ENCODE measurements around the gene LIMK2. TPM values are rescaled to one million over a fixed set of nuclear protein-coding genes. Genes with fewer than 3 reads are reported as not detected.

Gene LIMK2
- total RNA-seq, 4 donors from 2014 or later = 50.0 to 67.2 (median 56.9) TPM

GRCh38 chr22:31206896-31207687, 5.0 kb upstream of the LIMK2 start:
- Histone ChIP-seq H3K4me1 (peaks cover 0 to 16% (median 7%) of the 10 kb centered on the region in 4 donors), H3K36me3 (peaks cover 0 to 55% (median 0%) of the 10 kb centered on the region in 3 donors), H3K4me3 (no peak overlapping the region), H3K9me3 (no peaks in the 10 kb centered on the region), H3K27ac (peak overlapping the region in 1 of 4 donors; percentile 3), H3K27me3 (no peaks in the 10 kb centered on the region)
- no peak for DNase-seq (ENCODE audit: low spot score in 2 of 2)
- WGBS, 2 donors = 70 to 84% methylated on average over 8 of the region's 8 CpGs
- TF ChIP-seq POLR2A (IDR thresholded peaks at IDR 0.05) = no peak
- TF ChIP-seq EP300 (IDR thresholded peaks at IDR 0.05) = no peak
- no peak for TF ChIP-seq CTCF (IDR thresholded peaks at IDR 0.05)

- Histone ChIP-seq H3K27ac (peak overlapping the region in 3 of 4 donors; percentile 77 to 90 (median 80)), H3K9me3 (no peaks in the 10 kb centered on the region), H3K36me3 (peaks cover 0 to 19% (median 0%) of the 10 kb centered on the region in 3 donors), H3K4me3 (no peak overlapping the region), H3K4me1 (peaks cover 0 to 47% (median 23%) of the 10 kb centered on the region in 4 donors), H3K27me3 (no peaks in the 10 kb centered on the region)
- DNase-seq (ENCODE audit: low spot score in 2 of 2) = peak in 1 of 2 donors; percentile 22
- 59 to 70% methylated on average over 8 of the region's 8 CpGs for WGBS, 2 donors
- TF ChIP-seq EP300 (IDR thresholded peaks at IDR 0.05) (peak in 1 of 2 donors; percentile 44), POLR2A (IDR thresholded peaks at IDR 0.05) (no peak)
These were observed 1.3 kb upstream of the LIMK2 start for GRCh38 chr22:31210556-31211421.

- no peak for TF ChIP-seq POLR2A (IDR thresholded peaks at IDR 0.05)
- no peak for TF ChIP-seq CTCF (IDR thresholded peaks at IDR 0.05)
- no peak for TF ChIP-seq EP300 (IDR thresholded peaks at IDR 0.05)
- no peak for DNase-seq (ENCODE audit: low spot score in 2 of 2)
- peaks cover 0 to 54% (median 25%) of the 10 kb centered on the region in 4 donors for H3K4me1 ChIP-seq
- peaks cover 0 to 12% (median 0%) of the 10 kb centered on the region in 3 donors for H3K36me3 ChIP-seq
- H3K27ac ChIP-seq = peak overlapping the region; percentile 73 to 90 (median 78)
- H3K27me3 ChIP-seq = no peaks in the 10 kb centered on the region
- H3K4me3 ChIP-seq = peak overlapping the region; percentile 66 to 96 (median 74)
- 78 to 82% methylated on average over 7 of the region's 7 CpGs for WGBS, 2 donors
- no peaks in the 10 kb centered on the region for H3K9me3 ChIP-seq
These were observed 626 bp upstream of the LIMK2 start for GRCh38 chr22:31211482-31211861.

GRCh38 chr22:31212783-31213629, 908 bp downstream of the LIMK2 start:
- no peaks in the 10 kb centered on the region for H3K27me3 ChIP-seq
- WGBS, 2 donors = 33 to 40% methylated on average over 11 of the region's 11 CpGs
- H3K4me1 ChIP-seq = peaks cover 0 to 69% (median 35%) of the 10 kb centered on the region in 4 donors
- H3K9me3 ChIP-seq = no peaks in the 10 kb centered on the region
- no peak for TF ChIP-seq CTCF (IDR thresholded peaks at IDR 0.05)
- TF ChIP-seq POLR2A (IDR thresholded peaks at IDR 0.05) = no peak
- TF ChIP-seq EP300 (IDR thresholded peaks at IDR 0.05) = no peak
- peak overlapping the region; percentile 73 to 90 (median 78) for H3K27ac ChIP-seq
- H3K36me3 ChIP-seq = no peaks in the 10 kb centered on the region
- peak overlapping the region; percentile 66 to 96 (median 74) for H3K4me3 ChIP-seq
- no peak for DNase-seq (ENCODE audit: low spot score in 2 of 2)

GRCh38 chr22:31215018-31215535, 3.0 kb downstream of the LIMK2 start:
- H3K4me1 ChIP-seq = peaks cover 0 to 89% (median 41%) of the 10 kb centered on the region in 4 donors
- H3K27ac ChIP-seq = peak overlapping the region in 3 of 4 donors; percentile 1 to 13 (median 2)
- no peak for DNase-seq (ENCODE audit: low spot score in 2 of 2)
- H3K27me3 ChIP-seq = no peaks in the 10 kb centered on the region
- TF ChIP-seq CTCF (IDR thresholded peaks at IDR 0.05) (no peak), EP300 (IDR thresholded peaks at IDR 0.05) (no peak), POLR2A (IDR thresholded peaks at IDR 0.05) (no peak)
- H3K36me3 ChIP-seq = no peaks in the 10 kb centered on the region
- 86 to 93% methylated on average over 6 of the region's 6 CpGs for WGBS, 2 donors
- H3K4me3 ChIP-seq = no peak overlapping the region
- H3K9me3 ChIP-seq = no peaks in the 10 kb centered on the region
